PC-9 (cell line): Measurements from ENCODE around the gene CIRBP. TPM values are rescaled to one million over a fixed set of nuclear protein-coding genes. Genes with fewer than 3 reads are reported as not detected.

ENCODE experiments used
- BruUV-seq: library from RNA; stranded (reverse); fragments of 400-500 nt; replicated peaks from 2 replicates; lab custom pipeline; 2021; lab: Mats Ljungman, UMichigan
- CTCF ChIA-PET: fragments of 300-600 bp; sonication (Branson Sonifier 250); formaldehyde crosslinking; loops from one replicate; lab custom pipeline; 2022; ENCODE audit warnings: antibody characterized with exemption; lab: Charles Lee
- POLR2A ChIA-PET: fragments of 300-600 bp; sonication (Branson Sonifier 250); formaldehyde crosslinking; loops from one replicate; lab custom pipeline; 2022; ENCODE audit warnings: antibody characterized with exemption; ENCODE audit not compliant: unreplicated experiment; lab: Charles Lee
- DNase-seq, 2 experiments: peaks; one replicate each; pipeline versions ENCODE4 v3.0.0 to v3.0.0-alpha.2; 2015 to 2022; ENCODE audit warnings: mixed read lengths in 1 of 2
- H2AFZ ChIP-seq: fragments of 200-600 bp; sonication (generic); 2 replicates; pipeline ENCODE4 v1.8.1; 2017; ENCODE audit warnings: antibody characterized with exemption
- H3F3A ChIP-seq: fragments of 200-600 bp; sonication (generic); 2 replicates; pipeline ENCODE4 v1.8.1; 2017; ENCODE audit warnings: antibody characterized with exemption, mild to moderate bottlenecking, low read depth; ENCODE audit not compliant: insufficient read depth
- H3K27ac ChIP-seq: fragments of 200-600 bp; sonication (generic); 2 replicates; pipeline ENCODE4 v1.6.1; 2016; ENCODE audit warnings: mixed run types
- H3K27me3 ChIP-seq: fragments of 200-600 bp; sonication (generic); 2 replicates; pipeline ENCODE4 v1.6.1; 2016; ENCODE audit warnings: low read depth, mixed run types; ENCODE audit not compliant: insufficient read depth
- H3K36me3 ChIP-seq: fragments of 200-600 bp; sonication (generic); 2 replicates; pipeline ENCODE4 v1.6.1; 2016; ENCODE audit warnings: low read depth, mixed run types
- H3K4me1 ChIP-seq: fragments of 200-600 bp; sonication (generic); replicated peaks from 2 replicates; pipeline ENCODE4 v1.6.1; 2016; ENCODE audit warnings: mixed run types; ENCODE audit not compliant: insufficient read depth
- H3K4me2 ChIP-seq: fragments of 200-600 bp; sonication (generic); 2 replicates; pipeline ENCODE4 v1.6.1; 2017; ENCODE audit warnings: mixed run types
- H3K4me3 ChIP-seq: fragments of 200-600 bp; sonication (generic); 2 replicates; pipeline ENCODE4 v1.6.1; 2016; ENCODE audit warnings: mixed run types
- H3K79me2 ChIP-seq: fragments of 200-600 bp; sonication (generic); 2 replicates; pipeline ENCODE4 v1.6.1; 2017; ENCODE audit warnings: low read depth, mixed run types
- H3K9me2 ChIP-seq: fragments of 200-600 bp; sonication (generic); 2 replicates; pipeline ENCODE4 v1.8.1; 2017; ENCODE audit warnings: mild to moderate bottlenecking; ENCODE audit not compliant: insufficient read depth
- H3K9me3 ChIP-seq: fragments of 200-600 bp; sonication (generic); 2 replicates; pipeline ENCODE4 v1.8.1; 2016; ENCODE audit warnings: low read depth; ENCODE audit not compliant: insufficient read depth
- H4K20me1 ChIP-seq: fragments of 200-600 bp; sonication (generic); 2 replicates; pipeline ENCODE4 v1.8.1; 2017; ENCODE audit not compliant: insufficient read depth
- EZH2 ChIP-seq: fragments of 200-600 bp; sonication (generic); IDR thresholded peaks from 2 replicates; pipeline ENCODE4 v1.8.0; 2017; ENCODE audit warnings: antibody characterized with exemption, low read depth
- intact Hi-C: fragments of 100-400 bp; cut with micrococcal nuclease; formaldehyde crosslinking; loops from one replicate; pipeline ENCODE4 v1.10.0; 2022; ENCODE audit not compliant: unreplicated experiment
- total RNA-seq: library from RNA; stranded (reverse); gene quantifications from 2 replicates; pipeline ENCODE4 v1.2.3, GENCODE V29; 2021
- TF ChIP-seq, protein P1 (sequence below): fragments of 200-600 bp; sonication (generic); conservative IDR thresholded peaks from 2 replicates; pipeline ENCODE4 v1.6.1; 2017; ENCODE audit warnings: mixed run types, antibody characterized with exemption, mild to moderate bottlenecking, moderate library complexity

Gene CIRBP
- total RNA-seq, 1 experiment from 2014 or later: 86.9 TPM

GRCh38 chr19:1265615-1266128 is 3.5 kb upstream of the CIRBP start:
- H3K4me3 ChIP-seq: peak overlapping the region; percentile 59; the same call in 1 of the 2 replicates
- no peaks in the 10 kb centered on the region for H3K9me2 ChIP-seq
- no peaks in the 10 kb centered on the region for H3K9me3 ChIP-seq
- no peaks in the 10 kb centered on the region for H3K27me3 ChIP-seq
- no peak overlapping the region for H2AFZ ChIP-seq
- H3F3A ChIP-seq: peaks cover 42% of the 10 kb centered on the region; the same call in 1 of the 2 replicates
- peak overlapping the region; percentile 78 for H3K4me2 ChIP-seq
- intact Hi-C loops: loop anchor here (2.0 kb wide), 1 partner anchor 13 kb away; no protein-coding TSS in a partner anchor
- H3K36me3 ChIP-seq: no peaks in the 10 kb centered on the region
- H3K79me2 ChIP-seq: peaks cover 21% of the 10 kb centered on the region
- ChIA-PET POLR2A (interaction anchor here (0.6 to 2.1 kb wide), 5 partner anchors 13 to 239 kb away, joined by 3 to 33 read pairs (median 7); no protein-coding TSS in a partner anchor), CTCF (interaction anchor here (5.0 kb wide), 1 partner anchor 21 kb away, joined by 76 read pairs; no protein-coding TSS in a partner anchor)
- no peaks in the 10 kb centered on the region for H4K20me1 ChIP-seq
- H3K27ac ChIP-seq: peak overlapping the region; percentile 49
- TF ChIP-seq, protein P1, sequence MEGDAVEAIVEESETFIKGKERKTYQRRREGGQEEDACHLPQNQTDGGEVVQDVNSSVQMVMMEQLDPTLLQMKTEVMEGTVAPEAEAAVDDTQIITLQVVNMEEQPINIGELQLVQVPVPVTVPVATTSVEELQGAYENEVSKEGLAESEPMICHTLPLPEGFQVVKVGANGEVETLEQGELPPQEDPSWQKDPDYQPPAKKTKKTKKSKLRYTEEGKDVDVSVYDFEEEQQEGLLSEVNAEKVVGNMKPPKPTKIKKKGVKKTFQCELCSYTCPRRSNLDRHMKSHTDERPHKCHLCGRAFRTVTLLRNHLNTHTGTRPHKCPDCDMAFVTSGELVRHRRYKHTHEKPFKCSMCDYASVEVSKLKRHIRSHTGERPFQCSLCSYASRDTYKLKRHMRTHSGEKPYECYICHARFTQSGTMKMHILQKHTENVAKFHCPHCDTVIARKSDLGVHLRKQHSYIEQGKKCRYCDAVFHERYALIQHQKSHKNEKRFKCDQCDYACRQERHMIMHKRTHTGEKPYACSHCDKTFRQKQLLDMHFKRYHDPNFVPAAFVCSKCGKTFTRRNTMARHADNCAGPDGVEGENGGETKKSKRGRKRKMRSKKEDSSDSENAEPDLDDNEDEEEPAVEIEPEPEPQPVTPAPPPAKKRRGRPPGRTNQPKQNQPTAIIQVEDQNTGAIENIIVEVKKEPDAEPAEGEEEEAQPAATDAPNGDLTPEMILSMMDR: no peak
- TF ChIP-seq EZH2: no peak
- DNase-seq: peak in 1 of 2 experiments; percentile 43
- no TSS peak for BruUV-seq
- peaks cover 40% of the 10 kb centered on the region for H3K4me1 ChIP-seq

DNA sequence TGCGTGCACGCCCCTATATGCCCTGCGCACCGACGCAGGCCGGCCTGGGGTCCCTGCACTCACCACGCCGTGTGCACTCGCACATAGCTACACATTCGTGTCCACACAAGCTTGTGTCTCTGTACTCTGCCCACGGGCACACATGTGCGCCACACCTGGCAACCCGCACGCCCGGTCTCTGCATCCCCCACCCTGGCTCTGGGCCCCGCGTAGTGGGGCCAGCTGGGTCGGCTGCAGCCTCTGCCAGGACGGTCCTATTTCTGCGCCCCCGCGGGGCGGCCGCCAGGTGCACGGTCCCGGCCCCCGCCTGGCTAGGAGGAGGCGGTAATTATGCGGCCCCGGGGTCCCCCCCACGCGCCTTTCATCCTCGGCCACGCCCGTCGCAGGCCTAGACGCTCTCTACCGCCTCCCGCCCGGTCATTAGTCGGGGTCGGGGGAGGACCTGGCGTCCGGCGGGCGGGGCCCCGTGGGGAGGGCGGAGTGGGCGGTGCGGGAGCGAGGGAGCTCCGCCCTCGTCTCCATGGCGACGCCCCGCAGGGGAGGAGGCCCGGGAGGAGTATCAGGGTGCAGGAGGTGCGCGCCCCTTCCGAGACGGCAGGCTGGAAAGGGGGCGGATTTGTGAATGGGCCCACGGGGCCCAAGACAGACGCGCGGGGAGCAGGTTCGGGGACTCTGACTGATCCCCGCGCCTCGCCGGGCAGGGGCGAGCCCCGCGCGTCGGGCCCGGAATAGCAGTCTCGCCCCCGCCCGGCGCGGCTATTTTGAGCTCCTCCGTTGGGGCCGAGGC is 2.8 kb upstream of the CIRBP start:
- no peaks in the 10 kb centered on the region for H3K9me3 ChIP-seq
- intact Hi-C loops: loop anchor here (2.0 kb wide), 1 partner anchor 14 kb away; no protein-coding TSS in a partner anchor
- H3K79me2 ChIP-seq: peaks cover 24% of the 10 kb centered on the region
- H3K4me1 ChIP-seq: peaks cover 46% of the 10 kb centered on the region
- ChIA-PET POLR2A (interaction anchor here (0.5 to 2.1 kb wide), 6 partner anchors 11 to 574 kb away, joined by 5 to 33 read pairs (median 8); no protein-coding TSS in a partner anchor), CTCF (interaction anchor here (0.5 to 5.0 kb wide), 3 partner anchors 13 to 153 kb away, joined by 5 to 76 read pairs (median 5); no protein-coding TSS in a partner anchor)
- peaks cover 42% of the 10 kb centered on the region; the same call in 1 of the 2 replicates for H3F3A ChIP-seq
- no peak overlapping the region for H2AFZ ChIP-seq
- TF ChIP-seq, protein P1: no peak
- TF ChIP-seq EZH2: no peak
- peak overlapping the region; percentile 49 for H3K27ac ChIP-seq
- peaks cover under 1% of the 10 kb centered on the region; the same call in 1 of the 2 replicates for H4K20me1 ChIP-seq
- H3K4me2 ChIP-seq: peak overlapping the region; percentile 78
- no peaks in the 10 kb centered on the region for H3K9me2 ChIP-seq
- peak; percentile 55 to 92 for DNase-seq
- H3K36me3 ChIP-seq: no peaks in the 10 kb centered on the region
- no TSS peak for BruUV-seq
- no peaks in the 10 kb centered on the region for H3K27me3 ChIP-seq
- peak overlapping the region; percentile 59 for H3K4me3 ChIP-seq

DNA sequence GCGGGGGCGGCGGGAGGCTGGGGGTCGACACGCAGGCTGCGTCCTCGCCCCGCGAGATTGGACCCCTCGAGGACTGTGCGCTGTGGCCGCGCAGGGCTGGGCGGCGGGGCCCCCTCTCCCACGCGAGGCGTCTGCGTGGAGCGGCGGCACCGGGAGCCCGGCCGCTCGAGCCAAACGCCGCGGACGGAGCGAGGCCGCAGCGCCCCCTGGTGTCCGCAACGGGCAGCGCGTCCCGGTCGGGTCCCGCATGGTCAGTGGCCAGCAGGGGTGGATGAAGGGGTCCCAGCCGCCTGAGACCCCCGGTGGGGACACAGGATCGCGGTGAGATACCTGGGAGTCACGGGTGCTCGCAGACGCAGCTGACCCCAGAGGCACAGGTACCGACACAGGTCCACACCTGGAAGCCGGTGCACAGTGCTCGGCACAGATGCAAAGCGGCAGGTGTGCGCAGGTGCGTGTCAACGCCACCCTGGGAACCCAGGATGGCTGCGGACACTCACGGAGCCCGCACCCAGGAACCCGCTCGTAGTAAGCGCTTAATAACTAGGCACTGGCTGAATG is 2.1 kb upstream of the CIRBP start:
- Histone ChIP-seq H4K20me1 (peaks cover 4% of the 10 kb centered on the region; the same call in 1 of the 2 replicates), H3K4me3 (peak overlapping the region; percentile 59), H3K27me3 (no peaks in the 10 kb centered on the region), H3K9me2 (no peaks in the 10 kb centered on the region), H3K27ac (no peak overlapping the region), H3K4me2 (peak overlapping the region; percentile 78), H3F3A (peaks cover 36% of the 10 kb centered on the region; the same call in 1 of the 2 replicates), H2AFZ (no peak overlapping the region), H3K4me1 (peaks cover 49% of the 10 kb centered on the region), H3K79me2 (peaks cover 24% of the 10 kb centered on the region), H3K36me3 (0 out of 2 replicates have a peak, but pooled peaks cover 1% of the 10 kb centered on the region), H3K9me3 (no peaks in the 10 kb centered on the region)
- ChIA-PET POLR2A (interaction anchor here (0.5 to 2.1 kb wide), 5 partner anchors 12 to 575 kb away, joined by 5 to 33 read pairs (median 10); no protein-coding TSS in a partner anchor), CTCF (interaction anchor here (0.5 to 5.0 kb wide), 3 partner anchors 14 to 154 kb away, joined by 5 to 76 read pairs (median 5); no protein-coding TSS in a partner anchor)
- intact Hi-C loops: loop anchor here (2.0 kb wide), 1 partner anchor 14 kb away; no protein-coding TSS in a partner anchor
- no peak for TF ChIP-seq EZH2
- TF ChIP-seq, protein P1: peak; percentile 80
- peak in 1 of 2 experiments; percentile 73 for DNase-seq
- BruUV-seq: no TSS peak
